ENCODE data around the gene POLG. TPM values are rescaled to one million over a fixed set of nuclear protein-coding genes. Genes with fewer than 3 reads are reported as not detected.

Gene POLG
- total and polyA plus RNA-seq, 2 experiments from 2014 or later: 28.8 to 74.1 TPM

DNA sequence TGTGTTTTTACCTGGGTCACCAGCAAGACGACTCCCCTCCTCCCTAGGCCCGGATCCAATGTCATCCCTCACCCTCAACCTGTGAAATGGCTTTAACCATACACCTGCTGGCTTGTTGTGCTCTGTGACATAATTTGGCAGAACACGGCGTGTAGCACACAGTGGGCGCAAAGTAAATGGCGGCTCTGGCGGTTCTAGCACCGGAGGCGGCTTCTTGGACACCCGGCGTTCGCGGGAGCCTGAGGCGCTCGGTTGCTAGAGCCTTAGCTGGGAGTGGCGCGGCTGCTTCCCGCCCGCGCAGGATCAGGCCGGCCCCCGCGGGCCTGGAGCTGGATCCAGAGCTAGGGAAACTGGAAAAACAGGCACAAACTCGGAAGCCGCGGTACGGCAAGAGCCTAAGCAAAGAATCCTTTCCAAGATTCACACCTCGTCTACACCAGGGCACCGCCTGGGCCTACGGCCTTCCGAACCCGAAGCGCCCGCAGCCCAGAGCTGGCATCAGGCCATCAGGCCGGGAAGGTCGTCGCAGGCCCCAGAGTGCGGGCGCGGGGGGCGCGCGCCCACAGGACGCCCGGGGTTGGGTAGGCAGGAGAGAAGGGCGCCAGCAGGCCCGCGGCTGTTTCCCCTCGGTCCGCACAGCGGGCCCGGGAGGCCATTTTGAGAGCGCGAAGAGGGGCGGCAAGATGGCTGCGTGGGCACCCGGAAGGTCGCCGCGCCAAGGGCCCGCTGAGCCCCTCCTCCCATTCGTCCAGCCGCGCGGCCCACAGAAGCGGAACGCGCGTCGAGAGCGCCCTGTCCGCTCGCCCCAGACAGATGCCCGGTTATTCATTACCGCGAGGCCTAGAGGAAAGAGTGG is 43.9 kb upstream of the POLG start (continued):
- TF ChIP-seq, protein P1, sequence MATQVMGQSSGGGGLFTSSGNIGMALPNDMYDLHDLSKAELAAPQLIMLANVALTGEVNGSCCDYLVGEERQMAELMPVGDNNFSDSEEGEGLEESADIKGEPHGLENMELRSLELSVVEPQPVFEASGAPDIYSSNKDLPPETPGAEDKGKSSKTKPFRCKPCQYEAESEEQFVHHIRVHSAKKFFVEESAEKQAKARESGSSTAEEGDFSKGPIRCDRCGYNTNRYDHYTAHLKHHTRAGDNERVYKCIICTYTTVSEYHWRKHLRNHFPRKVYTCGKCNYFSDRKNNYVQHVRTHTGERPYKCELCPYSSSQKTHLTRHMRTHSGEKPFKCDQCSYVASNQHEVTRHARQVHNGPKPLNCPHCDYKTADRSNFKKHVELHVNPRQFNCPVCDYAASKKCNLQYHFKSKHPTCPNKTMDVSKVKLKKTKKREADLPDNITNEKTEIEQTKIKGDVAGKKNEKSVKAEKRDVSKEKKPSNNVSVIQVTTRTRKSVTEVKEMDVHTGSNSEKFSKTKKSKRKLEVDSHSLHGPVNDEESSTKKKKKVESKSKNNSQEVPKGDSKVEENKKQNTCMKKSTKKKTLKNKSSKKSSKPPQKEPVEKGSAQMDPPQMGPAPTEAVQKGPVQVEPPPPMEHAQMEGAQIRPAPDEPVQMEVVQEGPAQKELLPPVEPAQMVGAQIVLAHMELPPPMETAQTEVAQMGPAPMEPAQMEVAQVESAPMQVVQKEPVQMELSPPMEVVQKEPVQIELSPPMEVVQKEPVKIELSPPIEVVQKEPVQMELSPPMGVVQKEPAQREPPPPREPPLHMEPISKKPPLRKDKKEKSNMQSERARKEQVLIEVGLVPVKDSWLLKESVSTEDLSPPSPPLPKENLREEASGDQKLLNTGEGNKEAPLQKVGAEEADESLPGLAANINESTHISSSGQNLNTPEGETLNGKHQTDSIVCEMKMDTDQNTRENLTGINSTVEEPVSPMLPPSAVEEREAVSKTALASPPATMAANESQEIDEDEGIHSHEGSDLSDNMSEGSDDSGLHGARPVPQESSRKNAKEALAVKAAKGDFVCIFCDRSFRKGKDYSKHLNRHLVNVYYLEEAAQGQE (IDR thresholded peaks at IDR 0.05; ENCODE audit: unreplicated experiment): no peak
- TF ChIP-seq, protein P2, sequence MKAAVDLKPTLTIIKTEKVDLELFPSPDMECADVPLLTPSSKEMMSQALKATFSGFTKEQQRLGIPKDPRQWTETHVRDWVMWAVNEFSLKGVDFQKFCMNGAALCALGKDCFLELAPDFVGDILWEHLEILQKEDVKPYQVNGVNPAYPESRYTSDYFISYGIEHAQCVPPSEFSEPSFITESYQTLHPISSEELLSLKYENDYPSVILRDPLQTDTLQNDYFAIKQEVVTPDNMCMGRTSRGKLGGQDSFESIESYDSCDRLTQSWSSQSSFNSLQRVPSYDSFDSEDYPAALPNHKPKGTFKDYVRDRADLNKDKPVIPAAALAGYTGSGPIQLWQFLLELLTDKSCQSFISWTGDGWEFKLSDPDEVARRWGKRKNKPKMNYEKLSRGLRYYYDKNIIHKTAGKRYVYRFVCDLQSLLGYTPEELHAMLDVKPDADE (IDR thresholded peaks at IDR 0.05): no peak
- no peak for TF ChIP-seq CREB1 (CRISPR knock-in tag; IDR thresholded peaks at IDR 0.05; ENCODE audit: low read depth)
- TF ChIP-seq ZNF331 (CRISPR knock-in tag; IDR thresholded peaks at IDR 0.05; ENCODE audit: low read depth): no peak

DNA sequence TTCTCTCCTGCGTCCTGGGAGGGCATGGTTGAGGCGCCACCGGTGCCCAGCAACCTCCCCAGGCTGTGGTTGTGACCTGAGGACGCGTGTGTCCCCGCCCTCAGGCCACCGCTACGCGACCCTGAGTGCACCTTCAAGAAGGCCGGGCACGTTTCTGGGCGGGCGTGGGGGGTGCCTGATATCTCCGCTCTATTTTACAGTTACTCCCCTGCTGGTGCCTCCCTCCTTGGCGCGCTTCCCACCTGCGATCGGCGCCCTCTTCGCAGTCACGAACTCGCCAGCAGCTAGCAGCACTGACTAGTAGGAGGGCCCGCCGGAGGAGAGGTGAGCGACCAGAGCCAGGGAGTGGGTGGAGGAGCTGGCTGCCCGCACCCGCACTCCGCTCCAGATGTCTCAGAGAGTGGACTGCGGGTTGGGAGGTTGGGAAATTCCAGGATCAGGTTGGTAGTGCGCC is 43.2 kb upstream of the POLG start:
- peak; percentile 17 for ATAC-seq
- Mint-ChIP-seq H3K27me3 (ENCODE audit: insufficient read depth, low read depth, poor library complexity) (peaks cover 100% of the 10 kb centered on the region), H3K27ac (no peak overlapping the region), H3K36me3 (ENCODE audit: low read depth) (no peaks in the 10 kb centered on the region; the same call in 2 of the 3 replicates), H3K4me3 (peak overlapping the region; percentile 69), H3K9me3 (no peaks in the 10 kb centered on the region), H3K4me1 (peaks cover 38% of the 10 kb centered on the region)
- H3K27me3 ChIP-seq (ENCODE audit: insufficient read depth): peaks cover 100% of the 10 kb centered on the region
- peaks cover 50% of the 10 kb centered on the region for H3K4me1 ChIP-seq (ENCODE audit: insufficient read depth)
- no peak overlapping the region for H3K27ac ChIP-seq (ENCODE audit: low read depth)
- no peaks in the 10 kb centered on the region for H3K9me2 ChIP-seq (ENCODE audit: insufficient read depth)
- TF ChIP-seq EZH2phosphoT487 (IDR thresholded peaks at IDR 0.05; ENCODE audit: unreplicated experiment): peak; percentile 13
- TF ChIP-seq, protein P1 (IDR thresholded peaks at IDR 0.05; ENCODE audit: unreplicated experiment): no peak
- TF ChIP-seq STAT1 (IDR thresholded peaks at IDR 0.05; ENCODE audit: unreplicated experiment): no peak
- H4K20me1 ChIP-seq (replicated peaks; ENCODE audit: insufficient read depth): peaks cover 50% of the 10 kb centered on the region
- no peaks in the 10 kb centered on the region for H3K79me2 ChIP-seq (replicated peaks; ENCODE audit: insufficient read depth)
- peaks cover 5% of the 10 kb centered on the region; the same call in 1 of the 2 replicates for H3K36me3 ChIP-seq (ENCODE audit: insufficient read depth)
- H3F3A ChIP-seq (replicated peaks; ENCODE audit: low read depth): peaks cover 36% of the 10 kb centered on the region
- DNase-seq (ENCODE audit: low spot score): peak; percentile 40
- peak overlapping the region; percentile 51 for H3K4me3 ChIP-seq
- peak overlapping the region; percentile 88 for H2AFZ ChIP-seq
- H3K4me2 ChIP-seq: peak overlapping the region; percentile 74

Data from GM23338 (cell line).